SU-DHL-6 (cell line): Measurements from ENCODE around the gene THSD4.

ENCODE experiments used
- H2AFZ ChIP-seq: fragments of 200-600 bp; sonication (generic); 2 replicates; pipeline ENCODE4 v1.6.1; 2014; ENCODE audit warnings: low read depth, mild to moderate bottlenecking, moderate library complexity, mixed read lengths, antibody characterized with exemption, low read length; ENCODE audit not compliant: severe bottlenecking
- H3F3A ChIP-seq: fragments of 200-600 bp; shearing (Covaris generic); 2 replicates; pipeline ENCODE4 v1.6.0; 2016; ENCODE audit warnings: antibody characterized with exemption, mild to moderate bottlenecking; ENCODE audit not compliant: insufficient read depth
- H3K27ac ChIP-seq: fragments of 200-600 bp; sonication (generic); 2 replicates; pipeline ENCODE4 v1.5.1; 2016; ENCODE audit warnings: low read depth, mild to moderate bottlenecking, low read length, moderate library complexity, mixed read lengths
- H3K27me3 ChIP-seq: fragments of 200-600 bp; sonication (generic), shearing (Covaris generic); 2 replicates; pipeline ENCODE4 v1.6.0; 2014; ENCODE audit warnings: mild to moderate bottlenecking, low read length
- H3K36me3 ChIP-seq: fragments of 200-600 bp; sonication (generic); 2 replicates; pipeline ENCODE4 v1.6.1; 2014; ENCODE audit warnings: mild to moderate bottlenecking, low read length, mixed read lengths
- H3K4me2 ChIP-seq: fragments of 300-600, 200-600 bp; shearing (Covaris generic), sonication (generic); 2 replicates; pipeline ENCODE4 v1.6.0; 2014; ENCODE audit warnings: low read length, low read depth, mild to moderate bottlenecking; ENCODE audit not compliant: poor library complexity, severe bottlenecking
- H3K4me3 ChIP-seq: fragments of 200-600 bp; sonication (generic); 2 replicates; pipeline ENCODE4 v1.5.1; 2014; ENCODE audit warnings: antibody characterized with exemption, low read length, mild to moderate bottlenecking, mixed read lengths; ENCODE audit not compliant: insufficient read depth, poor library complexity, severe bottlenecking
- H3K79me2 ChIP-seq: fragments of 200-600 bp; sonication (generic); 2 replicates; pipeline ENCODE4 v1.6.1; 2014; ENCODE audit warnings: mild to moderate bottlenecking, low read length, moderate library complexity; ENCODE audit not compliant: insufficient read depth
- H3K9ac ChIP-seq: fragments of 200-600 bp; sonication (generic); 2 replicates; pipeline ENCODE4 v1.7.0; 2014; ENCODE audit warnings: mild to moderate bottlenecking, low read length
- H3K9me2 ChIP-seq: fragments of 200-600 bp; sonication (generic); replicated peaks from 2 replicates; pipeline ENCODE4 v1.6.1; 2014; ENCODE audit warnings: low read length; ENCODE audit not compliant: insufficient read depth
- H3K9me3 ChIP-seq: fragments of 200-600 bp; sonication (generic); 2 replicates; pipeline ENCODE4 v1.6.1; 2014; ENCODE audit warnings: low read length, mixed read lengths; ENCODE audit not compliant: insufficient read depth
- H4K20me1 ChIP-seq: fragments of 200-600 bp; sonication (generic); 2 replicates; pipeline ENCODE4 v1.6.1; 2014; ENCODE audit warnings: low read depth, mild to moderate bottlenecking, antibody characterized with exemption, low read length, moderate library complexity, mixed read lengths
- CTCF ChIP-seq: fragments of 200-600 bp; sonication (generic); IDR thresholded peaks from one replicate; pipeline ENCODE4 v1.5.1; 2017; ENCODE audit warnings: antibody characterized with exemption, mild to moderate bottlenecking, low read length, moderate library complexity; ENCODE audit not compliant: insufficient read depth, poor library complexity, severe bottlenecking
- EZH2phosphoT487 ChIP-seq: fragments of 200-600 bp; sonication (generic), shearing (Covaris generic); conservative IDR thresholded peaks from 2 replicates; pipeline ENCODE4 v1.6.1; 2018; ENCODE audit warnings: mild to moderate bottlenecking, antibody characterized with exemption, low read length, moderate library complexity, mixed read lengths

The THSD4 gene

GRCh38 chr15:71627604-71628003 lies 512.3 kb downstream of the THSD4 start:
- H3K79me2 ChIP-seq: no peaks in the 10 kb centered on the region
- H3K9me3 ChIP-seq: no peaks in the 10 kb centered on the region
- H3K4me2 ChIP-seq: no peak overlapping the region
- no peaks in the 10 kb centered on the region for H4K20me1 ChIP-seq
- no peaks in the 10 kb centered on the region for H3F3A ChIP-seq
- H3K9me2 ChIP-seq: no peaks in the 10 kb centered on the region
- no peak for TF ChIP-seq EZH2phosphoT487
- TF ChIP-seq CTCF: no peak
- H3K4me3 ChIP-seq: no peak overlapping the region
- H3K27me3 ChIP-seq: no peaks in the 10 kb centered on the region
- no peaks in the 10 kb centered on the region for H3K36me3 ChIP-seq
- H3K27ac ChIP-seq: no peak overlapping the region
- H2AFZ ChIP-seq: no peak overlapping the region
- H3K9ac ChIP-seq: no peak overlapping the region

- H3K36me3 ChIP-seq: no peaks in the 10 kb centered on the region
- H4K20me1 ChIP-seq: no peaks in the 10 kb centered on the region
- H3K4me3 ChIP-seq: no peak overlapping the region
- H3K27me3 ChIP-seq: no peaks in the 10 kb centered on the region
- no peak overlapping the region for H3K9ac ChIP-seq
- H3K27ac ChIP-seq: no peak overlapping the region
- TF ChIP-seq CTCF: no peak
- TF ChIP-seq EZH2phosphoT487: no peak
- no peaks in the 10 kb centered on the region for H3K79me2 ChIP-seq
- H3F3A ChIP-seq: no peaks in the 10 kb centered on the region
- H3K9me2 ChIP-seq: no peaks in the 10 kb centered on the region
- H3K4me2 ChIP-seq: no peak overlapping the region
- no peaks in the 10 kb centered on the region for H3K9me3 ChIP-seq
- H2AFZ ChIP-seq: no peak overlapping the region
Measured at GRCh38 chr15:71628988-71629770, 513.9 kb downstream of the THSD4 start.

GRCh38 chr15:71629781-71630474 lies 514.7 kb downstream of the THSD4 start:
- Histone ChIP-seq H3K27me3 (no peaks in the 10 kb centered on the region), H3K27ac (no peak overlapping the region), H3K9me3 (no peaks in the 10 kb centered on the region), H3F3A (no peaks in the 10 kb centered on the region), H3K9ac (no peak overlapping the region), H4K20me1 (no peaks in the 10 kb centered on the region), H2AFZ (no peak overlapping the region), H3K4me2 (no peak overlapping the region), H3K79me2 (no peaks in the 10 kb centered on the region), H3K36me3 (no peaks in the 10 kb centered on the region), H3K4me3 (no peak overlapping the region), H3K9me2 (no peaks in the 10 kb centered on the region)
- TF ChIP-seq EZH2phosphoT487 (no peak), CTCF (no peak)
